Fibroblast of gingiva (primary cell): ENCODE results near the gene C6orf132.
"Not testable (repeated sequence)": the region's sequence is repeated elsewhere in the genome, so short reads cannot be mapped to it uniquely, and the experiment has no call there.

ENCODE experiments used
- DNase-seq: peaks from one replicate; pipeline ENCODE4 v3.0.0-alpha.2; 2011; ENCODE audit warnings: low read depth

C6orf132 gene

GRCh38 chr6:42162812-42163211 lies 20.4 kb upstream of the C6orf132 start:
- no peak for DNase-seq

DNA sequence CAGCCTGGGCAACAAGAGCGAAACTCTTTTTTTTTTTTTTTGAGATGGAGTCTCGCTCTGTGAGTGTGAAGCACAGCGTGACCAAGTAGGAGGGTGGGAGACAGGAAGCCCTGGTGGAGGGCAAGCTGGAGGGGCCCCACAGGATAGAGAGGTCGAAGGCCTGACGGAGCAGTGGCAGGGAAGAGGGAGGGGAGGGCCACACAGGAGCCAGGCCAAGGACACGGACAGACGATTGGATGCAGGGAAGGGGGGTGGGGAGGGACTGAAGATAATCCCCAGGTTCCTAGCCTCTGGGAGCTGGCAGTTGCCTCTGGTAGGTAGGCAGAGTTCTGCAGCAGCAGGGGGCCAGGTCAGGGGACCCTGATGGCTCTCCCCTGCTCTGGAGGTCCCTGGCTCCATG lies 20.0 kb upstream of the C6orf132 start:
- DNase-seq: no peak

DNA sequence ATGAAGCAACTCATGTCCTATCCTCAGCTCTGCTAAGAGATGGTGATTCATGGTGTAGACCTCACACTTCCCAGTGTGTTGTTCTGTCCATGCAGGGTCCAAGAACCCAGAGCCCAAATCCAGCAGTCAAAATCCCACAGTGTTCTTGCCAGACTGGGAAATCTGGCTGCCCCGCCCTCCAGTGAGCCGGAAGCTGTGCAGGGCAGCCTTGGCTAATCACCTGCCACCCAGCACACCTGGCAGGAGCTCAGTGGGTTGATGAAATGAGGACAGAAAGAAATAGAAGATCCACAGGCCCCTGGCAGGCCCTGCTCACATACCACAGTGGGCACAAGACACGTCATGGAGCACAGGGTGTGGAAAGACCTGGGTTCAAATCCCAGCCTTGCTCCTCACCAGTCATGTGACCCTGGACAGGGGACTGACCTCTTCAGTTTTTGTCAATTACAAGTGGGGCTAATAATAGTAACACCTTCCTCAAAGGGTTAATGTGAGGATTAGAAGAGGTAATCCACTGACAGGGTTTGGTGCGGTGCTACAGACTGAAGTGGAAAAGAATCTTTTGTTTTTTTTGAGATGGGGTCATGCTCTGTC lies 17.1 kb upstream of the C6orf132 start:
- DNase-seq: no peak

- no peak for DNase-seq
Measured at GRCh38 chr6:42158631-42159030, 16.2 kb upstream of the C6orf132 start.

DNA sequence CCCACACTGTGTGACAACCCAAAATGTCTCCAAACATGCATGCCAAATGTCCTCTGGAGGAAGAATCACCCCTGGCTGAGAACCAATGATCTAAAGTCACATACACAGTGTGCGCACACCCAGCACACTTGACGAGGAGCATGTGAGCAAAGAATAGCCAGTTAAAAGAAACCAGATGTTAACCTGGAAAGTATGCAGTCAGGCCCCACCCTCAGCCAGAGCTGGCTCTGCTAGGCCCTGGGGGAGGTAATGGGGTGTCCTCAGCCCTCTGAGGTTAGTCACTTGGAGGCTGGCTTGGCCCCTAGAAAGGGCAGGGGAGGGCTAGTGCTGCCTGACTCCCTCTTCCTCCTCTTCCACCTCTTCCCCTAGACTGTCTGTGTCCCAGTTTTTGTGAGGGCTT lies 15.6 kb upstream of the C6orf132 start:
- DNase-seq: peak; percentile 66

DNA sequence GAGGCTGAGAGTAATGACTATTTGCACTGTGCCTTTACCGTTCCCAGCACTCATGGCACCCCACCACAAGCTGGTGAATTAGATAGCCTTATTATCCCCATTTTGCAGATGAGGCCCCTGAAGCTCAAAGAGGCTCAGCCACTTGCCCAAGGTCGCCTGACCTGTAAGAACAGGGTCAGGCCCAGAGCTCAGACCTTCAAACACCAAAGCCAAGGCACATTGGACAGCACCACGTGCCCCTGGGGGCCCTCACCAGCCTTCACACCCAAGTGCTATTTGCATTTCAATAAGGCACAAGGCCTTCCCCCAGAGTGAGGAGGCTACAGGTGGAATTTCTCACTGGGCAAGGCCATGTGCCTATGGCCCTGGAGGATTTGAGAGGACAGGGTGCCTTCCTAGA lies 14.2 kb upstream of the C6orf132 start:
- no peak for DNase-seq

GRCh38 chr6:42155293-42155692 lies 12.9 kb upstream of the C6orf132 start:
- no peak for DNase-seq

- no peak for DNase-seq
Measured at GRCh38 chr6:42154461-42155209, 12.2 kb upstream of the C6orf132 start.

- DNase-seq: no peak
Measured at GRCh38 chr6:42153921-42154320, 11.5 kb upstream of the C6orf132 start.

DNA sequence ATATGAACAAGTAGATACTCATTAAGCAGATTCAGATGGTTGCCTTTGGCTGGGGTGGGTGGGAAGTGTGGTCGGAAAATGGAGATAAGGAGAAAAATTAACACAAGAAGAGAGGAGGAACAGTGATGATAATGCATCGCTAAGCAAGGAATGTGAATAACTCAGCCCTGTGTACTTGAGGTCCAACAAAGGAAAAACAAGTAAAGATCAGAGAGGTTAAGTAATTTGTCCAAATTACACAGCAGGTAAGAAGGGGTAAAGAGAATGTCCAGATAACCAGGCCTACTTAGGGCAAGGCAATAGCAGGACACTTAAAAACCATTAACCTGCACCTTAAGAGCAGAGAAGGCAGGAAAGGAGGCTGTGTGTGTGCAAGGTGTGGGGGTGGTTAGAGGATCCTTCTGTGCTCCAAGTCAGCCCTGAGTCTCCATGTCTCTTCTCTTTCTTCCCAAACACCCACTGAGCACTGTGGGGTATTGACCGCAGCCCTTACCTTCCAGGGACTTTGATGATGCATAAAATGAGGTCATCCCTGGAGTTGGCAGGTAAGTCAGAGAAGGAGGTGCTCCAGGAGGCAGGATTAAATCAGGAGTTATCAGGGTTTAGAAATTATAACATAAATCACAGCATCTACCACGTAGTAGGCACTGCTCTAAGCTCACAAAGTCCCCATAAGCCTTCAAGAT lies 10.3 kb upstream of the C6orf132 start:
- DNase-seq: not testable (repeated sequence)

DNA sequence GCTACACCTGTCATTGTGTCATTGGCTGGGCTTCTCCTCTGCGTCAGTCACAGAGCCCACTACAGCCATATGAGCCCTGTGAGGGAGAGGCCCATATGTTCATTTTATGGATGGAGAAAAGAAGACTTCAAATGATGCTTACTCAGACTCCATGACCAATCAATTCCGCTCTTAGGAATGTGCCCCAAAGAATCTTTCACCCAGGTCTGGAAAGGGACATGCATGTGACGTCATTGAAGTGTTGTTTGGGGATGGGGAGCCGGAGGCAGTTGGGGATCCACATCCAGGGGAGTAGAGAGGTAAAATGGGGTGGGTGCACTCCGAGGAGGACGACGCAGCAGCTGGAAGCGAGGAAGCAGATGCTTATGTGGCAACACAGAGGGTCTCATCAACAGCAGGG lies 9.6 kb upstream of the C6orf132 start:
- no peak for DNase-seq

DNA sequence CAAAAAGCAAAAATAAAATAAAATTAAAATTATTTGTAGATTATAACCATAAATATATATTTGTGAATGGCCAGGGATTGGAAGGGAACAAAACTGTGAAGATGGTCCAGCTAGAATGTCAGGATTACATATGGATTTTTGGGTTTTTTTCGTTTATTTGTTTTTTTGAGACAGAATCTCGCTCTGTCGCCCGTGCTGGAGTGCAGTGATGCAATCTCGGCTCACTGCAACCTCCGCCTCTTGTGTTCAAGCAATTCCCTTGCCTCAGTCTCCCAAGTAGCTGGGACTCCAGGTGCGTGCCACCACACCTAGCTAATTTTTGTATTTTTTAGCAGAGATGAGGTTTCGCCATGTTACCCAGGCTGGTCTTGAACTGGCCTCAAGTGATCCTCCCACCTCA lies 7.8 kb upstream of the C6orf132 start:
- no peak for DNase-seq

GRCh38 chr6:42148058-42148457 lies 5.6 kb upstream of the C6orf132 start:
- no peak for DNase-seq

- DNase-seq: no peak
Measured at GRCh38 chr6:42147138-42147562, 4.7 kb upstream of the C6orf132 start.

- no peak for DNase-seq
Measured at GRCh38 chr6:42141603-42142117, 760 bp downstream of the C6orf132 start.

GRCh38 chr6:42140756-42141602 lies 1.4 kb downstream of the C6orf132 start:
- DNase-seq: no peak

DNA sequence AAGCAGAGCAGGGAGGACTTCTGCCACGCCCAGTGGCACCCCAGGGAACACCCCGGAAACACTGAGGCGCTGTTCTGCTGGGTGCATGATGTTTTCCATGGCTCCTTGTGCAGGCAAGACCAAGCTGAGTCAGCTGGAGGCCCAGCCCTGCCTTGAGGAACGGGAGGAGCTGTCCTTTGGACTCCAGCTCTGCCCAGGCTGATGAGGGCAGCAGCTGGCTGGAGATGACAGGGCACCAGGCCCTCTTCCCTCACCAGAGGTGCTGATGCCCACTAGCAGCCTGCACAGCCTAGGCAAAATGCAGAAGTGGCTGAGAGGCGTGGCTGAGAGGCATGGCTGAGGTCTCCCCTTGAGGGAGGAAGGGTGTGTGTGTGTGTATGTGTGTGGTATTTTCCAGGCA lies 2.4 kb downstream of the C6orf132 start:
- peak; percentile 37 for DNase-seq

GRCh38 chr6:42138630-42139619 lies 3.5 kb downstream of the C6orf132 start:
- no peak for DNase-seq

DNA sequence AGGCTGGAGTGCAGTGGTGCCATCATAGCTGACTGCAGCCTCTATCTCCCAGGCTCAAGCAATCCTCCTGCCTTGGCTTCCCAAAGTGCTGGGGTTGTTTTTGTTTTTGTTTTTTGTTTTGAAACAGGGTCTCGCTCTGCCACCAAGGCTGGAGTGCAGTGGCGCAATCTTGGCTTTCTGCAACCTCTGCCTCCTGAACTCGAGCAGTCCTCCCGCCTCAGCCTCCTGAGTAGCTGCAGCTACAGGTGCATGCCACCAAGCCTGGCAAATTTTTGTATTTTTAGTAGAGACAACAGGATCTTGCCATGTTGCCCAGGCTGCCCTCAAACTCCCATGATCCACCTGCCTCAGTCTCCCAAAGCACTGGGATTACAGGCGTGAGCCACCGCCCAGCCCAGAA lies 4.2 kb downstream of the C6orf132 start:
- no peak for DNase-seq

GRCh38 chr6:42137194-42137753 lies 5.1 kb downstream of the C6orf132 start:
- DNase-seq: no peak
